ENCODE data around the gene FAM156B.
"Not testable (repeated sequence)": the region's sequence is repeated elsewhere in the genome, so short reads cannot be mapped to it uniquely, and the experiment has no call there.

The FAM156B gene

DNA sequence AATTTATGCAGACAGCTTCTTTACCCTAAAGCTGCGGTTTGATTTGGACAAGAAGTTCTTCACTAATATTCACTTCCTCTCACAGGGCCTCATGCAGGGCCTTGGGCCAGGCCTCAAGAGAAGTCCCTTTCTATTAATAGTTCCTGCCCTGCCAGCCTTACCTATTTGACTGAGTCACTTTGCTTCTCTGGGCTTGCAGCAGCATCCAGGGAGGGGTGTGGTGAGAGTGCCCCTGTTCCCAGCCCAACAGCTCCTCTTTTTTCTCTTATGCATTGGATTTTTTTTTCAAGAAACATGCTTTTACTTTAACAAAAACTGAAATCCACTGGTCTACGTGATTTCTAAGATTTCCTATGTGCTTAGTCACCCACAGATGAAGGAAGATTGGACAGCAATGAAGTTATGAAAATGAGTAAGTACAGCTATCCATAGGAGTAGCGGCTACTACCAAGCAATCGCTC is 26.7 kb downstream of the FAM156B start:
- in situ Hi-C loops (cut with HindIII; ENCODE audit: low sequenced_read_pairs) = no loop called here
- no peak overlapping the region for H3K4me3 ChIP-seq (ENCODE audit: low read depth, low read length)
- DNase-seq (ENCODE audit: low read depth, low spot score) = peak; percentile 59
- TF ChIP-seq, protein P1, sequence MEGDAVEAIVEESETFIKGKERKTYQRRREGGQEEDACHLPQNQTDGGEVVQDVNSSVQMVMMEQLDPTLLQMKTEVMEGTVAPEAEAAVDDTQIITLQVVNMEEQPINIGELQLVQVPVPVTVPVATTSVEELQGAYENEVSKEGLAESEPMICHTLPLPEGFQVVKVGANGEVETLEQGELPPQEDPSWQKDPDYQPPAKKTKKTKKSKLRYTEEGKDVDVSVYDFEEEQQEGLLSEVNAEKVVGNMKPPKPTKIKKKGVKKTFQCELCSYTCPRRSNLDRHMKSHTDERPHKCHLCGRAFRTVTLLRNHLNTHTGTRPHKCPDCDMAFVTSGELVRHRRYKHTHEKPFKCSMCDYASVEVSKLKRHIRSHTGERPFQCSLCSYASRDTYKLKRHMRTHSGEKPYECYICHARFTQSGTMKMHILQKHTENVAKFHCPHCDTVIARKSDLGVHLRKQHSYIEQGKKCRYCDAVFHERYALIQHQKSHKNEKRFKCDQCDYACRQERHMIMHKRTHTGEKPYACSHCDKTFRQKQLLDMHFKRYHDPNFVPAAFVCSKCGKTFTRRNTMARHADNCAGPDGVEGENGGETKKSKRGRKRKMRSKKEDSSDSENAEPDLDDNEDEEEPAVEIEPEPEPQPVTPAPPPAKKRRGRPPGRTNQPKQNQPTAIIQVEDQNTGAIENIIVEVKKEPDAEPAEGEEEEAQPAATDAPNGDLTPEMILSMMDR (IDR thresholded peaks at IDR 0.05; ENCODE audit: low read depth, low read length) = no peak

DNA sequence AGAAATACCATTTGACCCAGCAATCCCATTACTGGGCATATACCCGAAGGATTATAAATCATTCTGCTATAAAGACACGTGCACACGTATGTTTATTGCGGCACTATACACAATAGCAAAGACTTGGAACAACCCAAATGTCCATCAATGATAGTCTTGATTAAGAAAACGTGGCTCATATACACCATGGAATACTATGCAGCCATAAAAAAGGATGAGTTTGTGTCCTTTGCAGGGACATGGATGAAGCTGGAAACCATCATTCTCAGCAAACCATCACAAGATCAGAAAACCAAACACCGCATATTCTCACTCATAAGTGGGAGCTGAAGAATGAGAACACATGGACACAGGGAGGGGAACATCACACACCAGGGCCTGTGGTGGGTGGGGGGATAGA is 33.1 kb downstream of the FAM156B start:
- in situ Hi-C loops (cut with HindIII; ENCODE audit: low sequenced_read_pairs); H3K4me3 ChIP-seq (ENCODE audit: low read depth, low read length); DNase-seq (ENCODE audit: low read depth, low spot score): not testable (repeated sequence)

DNA sequence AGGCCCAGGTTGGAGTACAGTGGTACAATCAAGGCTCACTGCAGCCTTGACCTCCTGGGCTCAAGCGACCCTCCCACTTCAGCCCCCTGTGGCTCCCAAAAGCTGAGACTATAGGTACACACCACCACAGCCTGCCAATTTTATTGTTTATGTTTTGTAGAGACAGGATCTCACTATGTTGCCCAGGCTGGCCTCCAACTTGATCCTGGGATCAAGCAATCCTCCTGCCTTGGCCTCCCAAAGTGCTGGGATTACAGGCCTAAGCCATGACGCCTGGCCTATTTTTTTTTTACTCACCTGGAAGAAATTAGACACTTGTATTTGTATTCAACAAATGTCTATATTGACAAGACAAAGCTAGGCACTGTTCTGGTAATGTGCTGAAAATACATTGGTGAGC is 36.1 kb downstream of the FAM156B start:
- in situ Hi-C loops (cut with HindIII; ENCODE audit: low sequenced_read_pairs) = no loop called here
- no peak for DNase-seq (ENCODE audit: low read depth, low spot score)
- TF ChIP-seq, protein P1 (IDR thresholded peaks at IDR 0.05; ENCODE audit: low read depth, low read length) = no peak
- H3K4me3 ChIP-seq (ENCODE audit: low read depth, low read length) = no peak overlapping the region

DNA sequence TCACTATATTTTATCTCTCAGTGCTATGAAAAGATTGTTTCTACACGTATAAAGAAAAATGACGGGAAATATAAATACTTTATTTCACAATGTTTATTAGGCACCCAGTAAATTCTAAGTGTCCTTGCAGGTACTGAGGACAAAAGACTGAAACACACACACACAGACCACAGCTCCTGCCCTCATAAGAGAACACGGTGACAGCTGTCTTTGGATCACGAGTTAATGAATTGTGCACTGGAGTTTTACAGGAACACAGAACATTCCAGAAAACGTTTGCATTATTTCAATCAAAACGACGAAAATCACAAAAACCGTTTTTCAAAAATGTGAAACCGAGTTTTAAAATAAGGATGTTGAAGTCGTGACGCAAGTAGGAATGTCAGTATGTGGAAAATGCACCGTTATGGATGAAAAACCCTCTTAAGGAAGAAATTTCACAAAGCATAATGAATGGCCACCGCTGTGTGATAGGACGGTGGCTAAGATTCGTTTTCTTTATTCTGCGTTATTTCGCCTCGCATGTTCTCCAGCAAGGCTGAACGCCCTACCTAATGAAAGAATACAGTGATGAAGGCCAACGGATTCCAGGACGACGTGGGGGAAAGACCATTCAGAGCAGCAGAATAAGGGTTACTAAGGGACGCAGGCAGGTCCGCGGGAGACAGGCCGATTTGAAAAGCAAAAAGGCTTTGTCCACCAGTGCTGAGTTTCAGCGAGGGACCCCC is 37.0 kb downstream of the FAM156B start:
- in situ Hi-C loops (cut with HindIII; ENCODE audit: low sequenced_read_pairs) = no loop called here
- peak overlapping the region; percentile 70 for H3K4me3 ChIP-seq (ENCODE audit: low read depth, low read length)
- TF ChIP-seq, protein P1 (IDR thresholded peaks at IDR 0.05; ENCODE audit: low read depth, low read length) = no peak
- no peak for DNase-seq (ENCODE audit: low read depth, low spot score)

DNA sequence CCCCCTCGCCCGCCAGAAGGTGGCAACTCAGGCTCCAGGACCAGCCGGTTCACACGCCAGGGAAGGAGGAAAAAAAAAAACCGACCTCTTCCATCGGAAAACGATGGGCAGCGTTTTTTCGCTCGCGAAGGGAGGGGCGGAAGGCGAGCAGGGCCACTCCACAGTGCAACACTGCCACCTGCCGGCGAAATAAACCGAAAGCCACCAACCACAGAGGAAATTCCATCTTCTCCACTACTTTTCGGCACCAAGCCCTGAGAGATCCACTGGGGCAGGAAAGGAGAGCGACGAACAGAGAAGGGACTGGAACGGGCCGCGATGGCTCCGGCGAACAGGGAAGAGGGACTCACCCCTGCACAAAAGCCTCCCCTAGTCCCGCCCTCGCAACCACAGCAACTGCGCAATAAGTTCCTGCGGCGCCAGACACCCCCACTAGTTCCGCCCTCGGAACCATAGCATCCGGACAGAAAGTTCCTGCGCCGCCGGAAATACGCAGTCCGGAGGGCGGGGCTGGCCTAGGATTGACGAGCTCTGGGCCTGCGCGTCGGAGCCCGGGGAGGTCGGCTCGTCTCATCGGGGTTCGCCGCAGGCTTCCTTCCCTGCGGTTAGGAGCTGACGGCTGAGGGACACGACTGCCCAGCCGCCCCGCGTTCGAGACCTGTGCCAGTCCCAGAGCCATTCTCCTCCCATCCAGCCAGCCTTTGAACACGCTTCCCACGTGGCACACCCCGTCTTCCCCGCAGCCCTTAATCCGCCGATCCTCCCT is 37.8 kb downstream of the FAM156B start:
- TF ChIP-seq, protein P1 (IDR thresholded peaks at IDR 0.05; ENCODE audit: low read depth, low read length) = peak; percentile 74
- H3K4me3 ChIP-seq (ENCODE audit: low read depth, low read length) = peak overlapping the region; percentile 70
- DNase-seq (ENCODE audit: low read depth, low spot score) = peak; percentile 98
- in situ Hi-C loops (cut with HindIII; ENCODE audit: low sequenced_read_pairs) = no loop called here

DNA sequence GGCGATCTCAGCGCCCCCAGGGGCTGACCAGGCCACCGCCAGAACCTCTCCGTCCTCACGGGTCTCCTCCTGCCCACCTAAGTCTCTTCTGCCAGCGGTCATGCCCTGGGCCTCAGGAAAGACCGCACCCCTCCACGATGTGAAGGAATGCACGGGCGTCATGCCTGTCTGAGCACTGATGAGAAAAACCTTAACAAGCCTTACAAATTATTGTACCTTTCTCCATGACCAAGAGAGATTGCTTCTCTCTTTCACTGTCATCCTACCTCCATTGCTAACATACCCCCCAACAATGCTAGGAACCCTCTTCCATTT is 38.3 kb downstream of the FAM156B start:
- H3K4me3 ChIP-seq (ENCODE audit: low read depth, low read length) = peak overlapping the region; percentile 70
- DNase-seq (ENCODE audit: low read depth, low spot score); in situ Hi-C loops (cut with HindIII; ENCODE audit: low sequenced_read_pairs): not testable (repeated sequence)

DNA sequence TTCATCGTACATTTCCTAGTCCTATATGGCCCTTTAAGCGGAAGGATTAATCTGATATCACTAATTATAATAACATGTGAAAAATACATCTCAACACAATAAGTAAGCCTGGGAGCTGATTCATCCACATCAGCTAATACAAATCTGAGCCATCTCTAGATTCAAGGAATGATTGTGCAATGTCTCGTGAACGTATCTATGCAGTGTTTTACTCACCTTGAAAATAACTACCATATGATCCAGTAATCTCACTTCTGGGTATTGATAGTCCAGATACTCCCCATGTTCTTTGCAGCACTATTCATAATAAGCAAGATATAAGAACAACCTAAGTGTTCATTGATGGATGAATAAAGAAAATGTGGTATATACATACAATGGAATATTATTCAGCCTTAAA is 43.6 kb downstream of the FAM156B start:
- DNase-seq (ENCODE audit: low read depth, low spot score); H3K4me3 ChIP-seq (ENCODE audit: low read depth, low read length); in situ Hi-C loops (cut with HindIII; ENCODE audit: low sequenced_read_pairs): not testable (repeated sequence)

DNA sequence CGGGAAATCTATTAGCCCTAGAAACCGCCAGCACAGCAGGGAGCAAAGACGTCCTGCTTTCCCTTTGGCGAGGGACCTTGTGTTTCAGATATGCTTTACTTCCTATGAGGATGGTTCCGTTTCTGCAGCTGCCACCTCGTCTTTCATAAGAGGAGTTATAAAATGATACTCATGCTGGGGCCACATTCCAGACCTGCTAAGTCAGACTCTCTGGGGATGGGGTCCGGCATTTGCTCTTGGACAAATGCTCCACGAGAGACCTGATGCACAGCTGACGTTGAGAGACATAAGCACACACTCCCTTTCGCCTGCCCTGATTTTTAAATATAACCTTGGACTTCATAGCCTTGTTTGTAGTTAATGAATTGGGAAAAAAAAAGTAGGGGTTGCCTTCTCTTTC is 44.6 kb downstream of the FAM156B start:
- H3K4me3 ChIP-seq (ENCODE audit: low read depth, low read length); DNase-seq (ENCODE audit: low read depth, low spot score); in situ Hi-C loops (cut with HindIII; ENCODE audit: low sequenced_read_pairs): not testable (repeated sequence)

DNA sequence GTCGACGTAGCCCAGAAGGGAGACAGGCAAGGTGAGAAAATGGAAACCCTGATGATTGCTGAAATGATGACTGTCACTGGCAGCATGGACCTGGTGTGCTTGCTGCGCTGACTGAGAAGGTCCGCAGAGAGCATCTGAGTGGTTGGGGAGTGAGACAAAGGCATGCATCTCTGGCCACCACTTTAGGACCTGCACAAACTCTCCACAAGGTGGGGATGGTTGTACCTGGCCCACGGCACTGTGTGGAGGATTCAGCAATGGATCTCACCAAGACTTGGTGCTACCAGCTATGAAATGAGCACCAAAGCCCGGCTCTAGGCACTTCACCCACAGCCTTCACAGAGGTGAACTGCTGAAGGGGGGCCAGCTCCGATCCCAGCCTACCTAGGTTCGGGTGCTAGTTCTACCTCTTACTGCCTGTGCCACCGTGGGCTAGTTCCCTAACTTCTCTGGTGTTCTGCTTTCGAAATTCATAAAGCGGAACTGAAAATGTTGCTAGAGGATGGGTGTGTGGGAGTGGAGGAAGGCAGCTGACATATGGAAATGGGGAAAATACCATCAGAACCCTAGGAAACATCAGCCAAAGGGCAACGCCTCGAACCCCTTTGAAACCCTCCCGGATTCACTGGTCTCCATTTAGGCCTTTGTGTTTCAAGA is 48.8 kb downstream of the FAM156B start:
- in situ Hi-C loops (cut with HindIII; ENCODE audit: low sequenced_read_pairs); DNase-seq (ENCODE audit: low read depth, low spot score); H3K4me3 ChIP-seq (ENCODE audit: low read depth, low read length): not testable (repeated sequence)

DNA sequence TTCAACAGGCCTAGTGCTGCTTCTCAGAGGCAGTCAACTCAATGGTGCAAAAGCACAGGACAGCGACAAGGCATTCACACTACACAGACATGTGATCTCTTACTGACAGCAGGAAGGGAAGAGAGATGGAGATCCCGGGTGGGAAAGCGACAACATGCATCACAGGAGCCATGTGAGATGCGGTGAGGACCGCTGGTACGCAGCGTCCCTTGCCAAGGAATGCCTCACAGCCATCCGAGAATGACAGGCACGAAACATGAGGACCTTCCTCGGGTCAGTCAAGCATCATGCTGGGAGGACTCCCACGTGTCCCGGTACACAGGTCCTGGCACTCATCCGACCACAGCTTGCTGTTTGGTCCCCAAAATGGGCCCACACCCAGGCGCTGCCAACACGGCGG is 50.4 kb downstream of the FAM156B start:
- H3K4me3 ChIP-seq (ENCODE audit: low read depth, low read length); in situ Hi-C loops (cut with HindIII; ENCODE audit: low sequenced_read_pairs); DNase-seq (ENCODE audit: low read depth, low spot score): not testable (repeated sequence)

DNA sequence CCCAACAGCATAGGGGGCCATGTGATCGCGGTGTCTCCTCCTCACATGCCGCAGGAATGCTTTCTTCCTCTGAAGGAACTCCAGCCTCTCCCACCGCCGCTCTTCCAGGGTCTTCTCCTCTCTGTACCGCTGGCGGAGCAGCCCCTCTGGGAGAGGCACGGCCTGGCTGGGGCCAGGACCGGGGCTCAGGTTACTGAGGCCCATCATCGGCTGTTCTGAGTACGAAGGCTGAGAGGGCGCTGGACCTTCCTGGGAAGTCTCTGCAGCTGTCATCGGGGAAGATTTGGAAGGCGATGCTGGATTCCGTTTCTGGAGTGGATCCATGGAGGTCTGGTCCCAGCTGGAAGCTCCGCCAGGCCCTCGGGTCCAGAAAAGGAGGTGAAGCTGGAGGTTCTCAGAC is 51.1 kb downstream of the FAM156B start:
- DNase-seq (ENCODE audit: low read depth, low spot score); in situ Hi-C loops (cut with HindIII; ENCODE audit: low sequenced_read_pairs): not testable (repeated sequence)

DNA sequence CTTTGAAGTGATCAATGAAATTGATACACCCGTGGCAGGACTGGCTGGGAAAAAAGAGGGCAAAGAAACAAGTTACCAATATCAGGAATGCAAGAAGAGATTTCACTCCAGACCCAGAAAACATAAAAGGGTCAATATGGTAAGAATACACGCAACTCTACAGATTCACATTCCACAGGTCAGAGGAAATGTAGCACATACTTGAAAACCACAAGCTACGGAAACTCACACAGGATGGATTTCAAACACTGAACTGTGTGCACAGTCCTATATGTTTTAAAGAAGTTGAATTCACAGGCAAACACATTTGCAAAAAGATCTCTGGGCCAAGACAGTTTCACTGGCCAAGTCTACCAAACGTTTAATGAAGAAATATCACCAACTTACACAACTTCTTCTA is 52.2 kb downstream of the FAM156B start:
- in situ Hi-C loops (cut with HindIII; ENCODE audit: low sequenced_read_pairs); H3K4me3 ChIP-seq (ENCODE audit: low read depth, low read length); DNase-seq (ENCODE audit: low read depth, low spot score): not testable (repeated sequence)

More for the DNA sequence above, 51.1 kb downstream of the FAM156B start:
- H3K4me3 ChIP-seq (ENCODE audit: low read depth, low read length) = not testable (repeated sequence)
